ENCODE data around the gene NR3C1. TPM values are rescaled to one million over a fixed set of nuclear protein-coding genes. Genes with fewer than 3 reads are reported as not detected.

NR3C1 gene
- total and polyA plus RNA-seq, 8 donors: 59.2 to 98.0 (median 66.6) TPM

GRCh38 chr5:143231973-143232812 is 171.3 kb downstream of the NR3C1 start:
- intact Hi-C loops (cut with DNase I): no loop called here
- TF ChIP-seq, protein P1, sequence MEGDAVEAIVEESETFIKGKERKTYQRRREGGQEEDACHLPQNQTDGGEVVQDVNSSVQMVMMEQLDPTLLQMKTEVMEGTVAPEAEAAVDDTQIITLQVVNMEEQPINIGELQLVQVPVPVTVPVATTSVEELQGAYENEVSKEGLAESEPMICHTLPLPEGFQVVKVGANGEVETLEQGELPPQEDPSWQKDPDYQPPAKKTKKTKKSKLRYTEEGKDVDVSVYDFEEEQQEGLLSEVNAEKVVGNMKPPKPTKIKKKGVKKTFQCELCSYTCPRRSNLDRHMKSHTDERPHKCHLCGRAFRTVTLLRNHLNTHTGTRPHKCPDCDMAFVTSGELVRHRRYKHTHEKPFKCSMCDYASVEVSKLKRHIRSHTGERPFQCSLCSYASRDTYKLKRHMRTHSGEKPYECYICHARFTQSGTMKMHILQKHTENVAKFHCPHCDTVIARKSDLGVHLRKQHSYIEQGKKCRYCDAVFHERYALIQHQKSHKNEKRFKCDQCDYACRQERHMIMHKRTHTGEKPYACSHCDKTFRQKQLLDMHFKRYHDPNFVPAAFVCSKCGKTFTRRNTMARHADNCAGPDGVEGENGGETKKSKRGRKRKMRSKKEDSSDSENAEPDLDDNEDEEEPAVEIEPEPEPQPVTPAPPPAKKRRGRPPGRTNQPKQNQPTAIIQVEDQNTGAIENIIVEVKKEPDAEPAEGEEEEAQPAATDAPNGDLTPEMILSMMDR (IDR thresholded peaks at IDR 0.05): no peak
- H3K4me1 ChIP-seq: peaks cover 0 to 7% of the 10 kb centered on the region in 2 donors
- no peak overlapping the region for H3K4me3 ChIP-seq
- H3K36me3 ChIP-seq: no peaks in the 10 kb centered on the region
- DNase-seq: no peak
- ATAC-seq: no peak
- no peak overlapping the region for H3K27ac ChIP-seq
- H3K27me3 ChIP-seq: no peaks in the 10 kb centered on the region
- H3K9me3 ChIP-seq: no peaks in the 10 kb centered on the region

DNA sequence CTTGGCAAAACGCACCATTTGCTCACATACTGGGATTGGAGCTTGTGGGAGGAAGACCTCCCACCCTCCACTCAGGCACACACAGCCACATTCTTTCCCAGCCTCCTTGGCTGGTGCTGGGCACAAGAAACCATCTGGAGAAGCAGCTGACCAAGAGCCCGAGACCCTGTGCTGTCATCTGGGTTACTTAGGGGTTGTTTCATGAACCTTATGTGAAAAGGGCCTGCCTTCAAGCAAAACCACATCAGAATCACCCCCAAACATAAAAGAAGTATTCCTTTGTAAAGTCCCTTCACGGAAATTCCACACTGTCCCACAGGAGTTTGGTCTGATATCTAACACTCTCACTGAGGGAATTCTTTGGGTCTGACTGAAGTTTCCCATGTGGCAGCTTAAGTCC is 172.1 kb downstream of the NR3C1 start:
- peak in 1 of 4 donors; percentile 68 for DNase-seq
- Histone ChIP-seq H3K27me3 (no peaks in the 10 kb centered on the region), H3K9me3 (no peaks in the 10 kb centered on the region), H3K36me3 (no peaks in the 10 kb centered on the region), H3K4me1 (peaks cover 0 to 7% of the 10 kb centered on the region in 2 donors), H3K4me3 (no peak overlapping the region), H3K27ac (no peak overlapping the region)
- ATAC-seq: no peak
- TF ChIP-seq, protein P1 (IDR thresholded peaks at IDR 0.05): no peak
- intact Hi-C loops (cut with DNase I): no loop called here

- TF ChIP-seq, protein P1 (IDR thresholded peaks at IDR 0.05): no peak
- Histone ChIP-seq H3K9me3 (no peaks in the 10 kb centered on the region), H3K27me3 (no peaks in the 10 kb centered on the region), H3K36me3 (no peaks in the 10 kb centered on the region), H3K4me3 (no peak overlapping the region), H3K27ac (no peak overlapping the region), H3K4me1 (peaks cover 0 to 7% of the 10 kb centered on the region in 2 donors)
- intact Hi-C loops (cut with DNase I): no loop called here
- DNase-seq (no peak), ATAC-seq (no peak)
These were observed 172.8 kb downstream of the NR3C1 start for GRCh38 chr5:143230676-143230996.

GRCh38 chr5:143229896-143230675 is 173.4 kb downstream of the NR3C1 start:
- no peak overlapping the region for H3K27ac ChIP-seq

More at GRCh38 chr5:143229896-143230675, 173.4 kb downstream of the NR3C1 start:
- Histone ChIP-seq H3K36me3 (no peaks in the 10 kb centered on the region), H3K9me3 (no peaks in the 10 kb centered on the region), H3K4me3 (no peak overlapping the region), H3K4me1 (peaks cover 0 to 7% of the 10 kb centered on the region in 2 donors), H3K27me3 (no peaks in the 10 kb centered on the region)
- ATAC-seq (peak; percentile 22), DNase-seq (no peak)
- intact Hi-C loops (cut with DNase I): no loop called here
- TF ChIP-seq, protein P1 (IDR thresholded peaks at IDR 0.05): no peak

Measured in left lung (tissue), 10 donors.